Neuronal stem cell (in vitro differentiated cells): ENCODE results near the gene KIAA0232.

Experiments used
- DNase-seq: peaks from one replicate; pipeline ENCODE4 v3.0.0-alpha.2; 2013; ENCODE audit warnings: low spot score
- H2AFZ ChIP-seq: one replicate; pipeline ENCODE4 v1.6.1; 2013; ENCODE audit warnings: mild to moderate bottlenecking, low read length, inconsistent platforms
- H2AK5ac ChIP-seq: 2 replicates; pipeline ENCODE4 v1.6.1; 2013; ENCODE audit warnings: low read depth, mild to moderate bottlenecking, inconsistent platforms, low read length, moderate library complexity, mixed read lengths
- H2BK120ac ChIP-seq: 2 replicates; pipeline ENCODE4 v1.6.1; 2013; ENCODE audit warnings: low read depth, mild to moderate bottlenecking, inconsistent platforms, low read length, moderate library complexity, mixed read lengths
- H2BK12ac ChIP-seq: one replicate; pipeline ENCODE4 v1.6.1; 2013; ENCODE audit warnings: low read length, inconsistent platforms
- H2BK15ac ChIP-seq: 2 replicates; pipeline ENCODE4 v1.6.1; 2013; ENCODE audit warnings: mild to moderate bottlenecking, low read length, inconsistent platforms, mixed read lengths
- H2BK5ac ChIP-seq: one replicate; pipeline ENCODE4 v1.6.1; 2013; ENCODE audit warnings: inconsistent platforms, mild to moderate bottlenecking, low read length, moderate library complexity
- H3K14ac ChIP-seq: one replicate; pipeline ENCODE4 v1.6.1; 2013; ENCODE audit warnings: low read length, inconsistent platforms
- H3K18ac ChIP-seq: 2 replicates; pipeline ENCODE4 v1.6.1; 2013; ENCODE audit warnings: low read length, inconsistent platforms
- H3K23ac ChIP-seq: 2 replicates; pipeline ENCODE4 v1.6.1; 2013; ENCODE audit warnings: low read depth, mild to moderate bottlenecking, mixed read lengths, low read length, inconsistent platforms; ENCODE audit not compliant: poor library complexity
- H3K27ac ChIP-seq: replicated peaks from 3 replicates; pipeline ENCODE4 v1.5.1; 2013; ENCODE audit warnings: low read length, inconsistent platforms
- H3K27me3 ChIP-seq, 3 experiments: 2 replicates each; pipeline ENCODE4 v1.6.1; 2013; ENCODE audit warnings: low read length in 3 of 3, mild to moderate bottlenecking in 2 of 3, inconsistent platforms in 1 of 3, low read depth in 1 of 3, mixed read lengths in 1 of 3, moderate library complexity in 1 of 3; ENCODE audit not compliant: control insufficient read depth in 3 of 3, insufficient read depth in 3 of 3
- H3K36me3 ChIP-seq, 2 donors: replicated peaks in 1 of 2; 2 replicates each; pipeline ENCODE4 v1.6.1; 2013; ENCODE audit warnings: low read length in 2 of 2; ENCODE audit not compliant: control insufficient read depth in 2 of 2, insufficient read depth in 2 of 2
- H3K4ac ChIP-seq: 2 replicates; pipeline ENCODE4 v1.6.1; 2013; ENCODE audit warnings: inconsistent platforms, mild to moderate bottlenecking, low read length, moderate library complexity
- H3K4me1 ChIP-seq, 2 donors: 1 replicate in 1 of 2; 2 replicates in 1 of 2; pipeline ENCODE4 v1.6.1; 2013; ENCODE audit warnings: low read length in 2 of 2, low read depth in 1 of 2; ENCODE audit not compliant: control insufficient read depth in 2 of 2, insufficient read depth in 1 of 2
- H3K4me2 ChIP-seq: one replicate; pipeline ENCODE4 v1.6.1; 2013; ENCODE audit warnings: mild to moderate bottlenecking, low read length, inconsistent platforms; ENCODE audit not compliant: insufficient read depth, poor library complexity, severe bottlenecking
- H3K4me3 ChIP-seq, 2 donors: 2 replicates each; pipeline ENCODE4 v1.5.1; 2013; ENCODE audit warnings: low read length in 2 of 2, mild to moderate bottlenecking in 2 of 2, inconsistent platforms in 1 of 2, moderate library complexity in 1 of 2
- H3K79me1 ChIP-seq: one replicate; pipeline ENCODE4 v1.6.1; 2013; ENCODE audit warnings: low read depth, mild to moderate bottlenecking, inconsistent platforms, low read length, moderate library complexity
- H3K9ac ChIP-seq: one replicate; pipeline ENCODE4 v1.6.1; 2013; ENCODE audit warnings: mild to moderate bottlenecking, low read depth, low read length, inconsistent platforms; ENCODE audit not compliant: poor library complexity
- H3K9me3 ChIP-seq, 2 donors: replicated peaks in 1 of 2; 2 replicates each; pipeline versions ENCODE3 to v1.6.1; 2013; ENCODE audit warnings: low read length in 2 of 2, mild to moderate bottlenecking in 2 of 2, inconsistent platforms in 1 of 2, low read depth in 1 of 2, mixed read lengths in 1 of 2, moderate library complexity in 1 of 2; ENCODE audit not compliant: control insufficient read depth in 2 of 2, insufficient read depth in 1 of 2
- H4K8ac ChIP-seq: one replicate; pipeline ENCODE4 v1.6.1; 2013; ENCODE audit warnings: low read depth, mild to moderate bottlenecking, inconsistent platforms, low read length, moderate library complexity
- H4K91ac ChIP-seq: one replicate; pipeline ENCODE4 v1.6.1; 2013; ENCODE audit warnings: low read length, low read depth, mild to moderate bottlenecking, inconsistent platforms; ENCODE audit not compliant: poor library complexity
- WGBS, 2 donors: extraction: QIAGEN DNeasy Blood & Tissue Kit; methylation state at CpG; one replicate each; pipeline ENCODE4 v1.1.7; 2013; ENCODE audit warnings: missing lambda C conversion rate in 2 of 2, mixed read lengths in 1 of 2; ENCODE audit not compliant: insufficient read length in 2 of 2, insufficient replicate concordance in 1 of 2; ENCODE audit errors: extremely low coverage in 2 of 2; 5-methylcytosine and 5-hydroxymethylcytosine counted together

The KIAA0232 gene

DNA sequence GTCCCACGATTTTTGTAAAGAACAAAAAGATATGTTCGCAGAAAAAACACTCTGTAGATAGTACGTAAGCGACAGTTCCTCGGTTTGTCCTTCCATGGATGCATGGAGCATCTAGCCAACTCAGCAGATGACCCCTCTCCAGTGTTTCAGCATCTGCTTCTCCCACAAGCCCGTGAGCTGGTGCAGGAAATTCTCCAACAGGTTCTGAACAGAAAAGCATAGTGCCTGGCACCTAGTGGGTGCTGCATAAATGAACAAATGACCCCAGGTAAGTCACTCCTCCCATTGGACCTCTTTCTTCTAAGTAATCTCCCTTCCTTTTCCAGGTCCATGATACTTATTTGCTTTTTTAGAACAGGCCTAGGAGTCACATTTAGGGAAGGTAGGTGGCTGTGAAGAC, 966 bp upstream of the KIAA0232 start:
- Histone ChIP-seq H3K79me1 (peaks cover 3% of the 10 kb centered on the region), H2BK5ac (no peak overlapping the region), H2AFZ (peak overlapping the region; percentile 97), H3K4me3 (peak overlapping the region in 1 of 2 donors; percentile 95), H3K9ac (no peak overlapping the region), H3K4ac (no peak overlapping the region), H4K8ac (no peak overlapping the region), H2AK5ac (no peak overlapping the region), H2BK15ac (no peak overlapping the region), H3K27ac (no peak overlapping the region), H3K4me1 (peaks cover 17 to 35% of the 10 kb centered on the region in 2 donors), H3K18ac (no peak overlapping the region), H3K36me3 (peaks cover 2 to 15% of the 10 kb centered on the region in 2 donors), H3K27me3 (peaks cover 0 to 23% (median 0%) of the 10 kb centered on the region in 3 experiments), H2BK12ac (no peak overlapping the region), H3K4me2 (no peak overlapping the region), H3K9me3 (no peaks in the 10 kb centered on the region), H3K23ac (no peak overlapping the region), H2BK120ac (no peak overlapping the region), H4K91ac (no peak overlapping the region), H3K14ac (no peak overlapping the region)
- no peak for DNase-seq
- WGBS, 2 donors: no CpG with 5 or more reads among the region's 6 CpGs

DNA sequence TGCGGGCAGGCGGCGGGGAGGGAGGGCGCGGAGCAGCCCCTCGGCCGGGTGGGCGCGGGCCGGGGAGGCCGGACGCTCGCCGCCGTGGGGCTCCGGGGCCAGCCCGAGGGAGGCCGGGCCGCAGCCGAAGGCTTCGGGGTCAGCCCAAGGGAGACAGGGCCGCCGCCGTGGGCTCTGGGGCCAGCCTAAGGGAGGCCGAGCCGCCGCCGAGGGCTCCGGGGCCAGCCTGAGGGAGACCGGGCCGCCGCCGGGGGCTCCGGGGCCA, 251 bp downstream of the KIAA0232 start:
- no peak overlapping the region for H3K14ac ChIP-seq
- H3K9me3 ChIP-seq: no peaks in the 10 kb centered on the region
- peaks cover 0 to 18% (median 0%) of the 10 kb centered on the region in 3 experiments for H3K27me3 ChIP-seq
- peak overlapping the region; percentile 86 for H4K91ac ChIP-seq
- H2BK15ac ChIP-seq: peak overlapping the region; percentile 76
- H2BK5ac ChIP-seq: peak overlapping the region; percentile 96
- H2BK12ac ChIP-seq: no peak overlapping the region
- H4K8ac ChIP-seq: peak overlapping the region; percentile 45
- H3K18ac ChIP-seq: peak overlapping the region; percentile 98
- peak overlapping the region; percentile 92 for H3K23ac ChIP-seq
- H3K4me1 ChIP-seq: peaks cover 17 to 35% of the 10 kb centered on the region in 2 donors
- H3K36me3 ChIP-seq: peaks cover 2 to 28% of the 10 kb centered on the region in 2 donors
- H3K4ac ChIP-seq: peak overlapping the region; percentile 90
- H3K4me2 ChIP-seq: peak overlapping the region; percentile 43
- H3K9ac ChIP-seq: peak overlapping the region; percentile 98
- peak overlapping the region; percentile 95 to 99 for H3K4me3 ChIP-seq
- no peak for DNase-seq
- peaks cover 4% of the 10 kb centered on the region for H3K79me1 ChIP-seq
- no CpG with 5 or more reads among the region's 34 CpGs for WGBS, 2 donors
- peak overlapping the region; percentile 93 for H2BK120ac ChIP-seq
- H3K27ac ChIP-seq: peak overlapping the region; percentile 89
- H2AFZ ChIP-seq: peak overlapping the region; percentile 85
- peak overlapping the region; percentile 98 for H2AK5ac ChIP-seq

DNA sequence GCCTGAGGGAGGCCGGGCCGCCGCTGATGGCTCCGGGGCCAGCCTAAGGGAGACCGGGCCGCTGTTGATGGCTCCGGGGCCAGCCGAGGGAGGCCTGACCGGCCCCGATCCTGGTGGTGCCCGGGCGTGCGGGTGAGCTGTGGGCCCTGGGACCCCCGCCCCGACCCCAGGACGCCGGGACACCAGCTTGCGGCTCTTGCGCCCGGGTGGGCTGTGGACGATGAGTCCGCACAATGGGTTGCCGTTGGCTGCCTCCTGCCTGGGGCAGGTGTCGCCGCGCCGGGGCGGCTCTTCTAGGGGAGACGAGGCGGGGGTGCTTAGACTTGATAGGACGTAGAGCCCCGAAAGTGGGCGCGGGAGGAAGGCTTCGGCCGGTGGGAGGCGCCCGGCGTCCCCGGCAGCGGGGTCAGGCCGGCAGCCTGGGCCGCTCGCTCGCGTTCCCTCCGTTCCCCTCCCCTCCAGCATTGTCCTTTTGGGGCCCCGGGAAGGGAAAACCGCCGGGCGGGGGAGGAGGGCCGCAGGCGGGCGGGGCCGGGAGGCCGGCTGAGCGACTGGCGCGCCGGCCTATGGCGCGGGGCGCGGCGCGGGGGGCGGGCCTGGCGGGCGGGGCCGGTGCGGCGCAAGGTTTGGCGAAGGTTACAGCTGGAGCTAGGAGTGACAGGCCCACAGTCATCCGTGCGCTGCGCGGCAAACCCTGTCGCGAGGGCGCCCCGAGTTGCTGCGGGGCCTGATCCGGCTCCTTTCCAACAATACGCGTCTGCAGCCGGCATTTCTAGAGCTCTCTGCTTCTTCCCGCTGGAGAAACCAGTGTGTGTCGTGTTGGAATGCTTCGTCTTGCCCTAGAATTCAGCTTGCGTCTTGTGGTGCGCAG, 819 bp downstream of the KIAA0232 start:
- peak; percentile 93 for DNase-seq
- H2BK15ac ChIP-seq: peak overlapping the region; percentile 76
- H3K27me3 ChIP-seq: peaks cover 0 to 18% (median 0%) of the 10 kb centered on the region in 3 experiments
- peak overlapping the region; percentile 85 for H2AFZ ChIP-seq
- H3K4me1 ChIP-seq: peaks cover 17 to 30% of the 10 kb centered on the region in 2 donors
- peaks cover 2 to 33% of the 10 kb centered on the region in 2 donors for H3K36me3 ChIP-seq
- peak overlapping the region; percentile 89 for H3K27ac ChIP-seq
- H2BK12ac ChIP-seq: no peak overlapping the region
- peak overlapping the region; percentile 98 for H3K9ac ChIP-seq
- H3K4me3 ChIP-seq: peak overlapping the region; percentile 95 to 99
- peak overlapping the region; percentile 98 for H3K18ac ChIP-seq
- peak overlapping the region; percentile 90 for H3K4ac ChIP-seq
- peak overlapping the region; percentile 93 for H2BK120ac ChIP-seq
- peak overlapping the region; percentile 92 for H3K23ac ChIP-seq
- H3K79me1 ChIP-seq: peaks cover 4% of the 10 kb centered on the region
- peak overlapping the region; percentile 45 for H4K8ac ChIP-seq
- no peaks in the 10 kb centered on the region for H3K9me3 ChIP-seq
- H3K4me2 ChIP-seq: peak overlapping the region; percentile 97
- peak overlapping the region; percentile 96 for H2BK5ac ChIP-seq
- H2AK5ac ChIP-seq: peak overlapping the region; percentile 98
- H4K91ac ChIP-seq: peak overlapping the region; percentile 86
- H3K14ac ChIP-seq: no peak overlapping the region
- WGBS, 2 donors: no CpG with 5 or more reads among the region's 91 CpGs

DNA sequence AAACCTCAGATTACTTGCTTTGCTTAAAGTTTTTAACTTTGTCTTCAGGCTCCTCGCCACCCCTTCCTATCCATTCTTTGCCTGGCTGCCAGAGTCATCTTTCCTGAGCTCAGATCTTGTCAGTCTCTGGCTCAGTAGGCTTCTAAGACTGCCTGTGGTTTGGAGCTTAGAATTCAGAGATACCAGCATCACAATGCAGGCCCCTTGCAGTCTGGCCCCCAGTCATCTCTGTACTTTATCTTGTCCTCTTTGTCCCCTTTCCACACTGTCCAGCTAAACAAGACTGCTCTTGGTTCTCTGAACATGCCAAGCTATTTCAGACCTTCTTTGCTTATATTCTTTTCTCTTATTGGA, 3.0 kb downstream of the KIAA0232 start:
- H3K4ac ChIP-seq: no peak overlapping the region
- no peak overlapping the region for H3K4me3 ChIP-seq
- H3K27me3 ChIP-seq: peaks cover 0 to 11% (median 0%) of the 10 kb centered on the region in 3 experiments
- H3K9me3 ChIP-seq: no peaks in the 10 kb centered on the region
- no peak overlapping the region for H2AK5ac ChIP-seq
- H3K9ac ChIP-seq: no peak overlapping the region
- WGBS, 2 donors: no CpG with 5 or more reads among the region's 1 CpG
- H2BK12ac ChIP-seq: no peak overlapping the region
- no peak overlapping the region for H3K18ac ChIP-seq
- DNase-seq: no peak
- H3K23ac ChIP-seq: no peak overlapping the region
- peaks cover 2 to 50% of the 10 kb centered on the region in 2 donors for H3K36me3 ChIP-seq
- no peak overlapping the region for H4K91ac ChIP-seq
- H4K8ac ChIP-seq: no peak overlapping the region
- no peak overlapping the region for H2BK5ac ChIP-seq
- H2AFZ ChIP-seq: no peak overlapping the region
- no peak overlapping the region for H2BK120ac ChIP-seq
- no peak overlapping the region for H2BK15ac ChIP-seq
- H3K4me2 ChIP-seq: no peak overlapping the region
- peaks cover 10 to 18% of the 10 kb centered on the region in 2 donors for H3K4me1 ChIP-seq
- no peak overlapping the region for H3K14ac ChIP-seq
- peaks cover 4% of the 10 kb centered on the region for H3K79me1 ChIP-seq
- H3K27ac ChIP-seq: no peak overlapping the region
